Measurements from ENCODE around the gene MCTP1. TPM values are rescaled to one million over a fixed set of nuclear protein-coding genes. Genes with fewer than 3 reads are reported as not detected.

The MCTP1 gene
- total and polyA plus RNA-seq, 2 of the 8 experiments (the other 6 are each of a cell fraction or from before 2014, with no cell fraction given), result 0.56 to 3.4 TPM

DNA sequence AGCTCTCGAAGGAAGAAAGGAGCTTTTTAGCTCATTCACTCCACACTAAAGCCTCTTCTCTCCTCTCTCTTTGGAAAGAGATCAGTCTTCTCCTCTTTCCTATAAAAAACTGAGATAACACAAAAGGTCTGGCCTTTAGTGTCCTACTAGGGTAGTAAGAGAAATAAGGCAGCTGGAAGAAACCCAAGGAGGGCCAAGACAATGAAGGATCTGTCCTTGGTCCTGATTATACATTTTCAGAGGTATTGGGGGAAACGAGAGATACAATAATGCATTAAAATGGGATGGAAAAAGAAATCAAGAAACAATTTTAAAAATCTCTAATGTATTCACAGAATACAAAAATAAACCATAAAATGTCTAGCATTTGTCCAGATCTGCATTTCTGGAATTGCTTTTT, 482.4 kb downstream of the MCTP1 start:
- Histone ChIP-seq H3K27ac (ENCODE audit: low read depth, low read length) (no peak overlapping the region), H2BK20ac (ENCODE audit: low read length) (no peak overlapping the region), H3K36me3 (ENCODE audit: control insufficient read depth in 2 of 4, insufficient read depth in 4 of 4, low read length in 3 of 4) (no peaks in the 10 kb centered on the region), H3K23me2 (ENCODE audit: low read depth, low read length) (no peaks in the 10 kb centered on the region), H4K20me1 (replicated peaks in 1 of 2; ENCODE audit: control insufficient read depth in 1 of 2, insufficient read depth in 2 of 2, low read length in 2 of 2) (no peaks in the 10 kb centered on the region), H2AFZ (ENCODE audit: low read length) (no peak overlapping the region), H4K5ac (ENCODE audit: insufficient read length, low read depth, low read length) (no peak overlapping the region), H2BK5ac (ENCODE audit: low read depth, low read length) (no peak overlapping the region), H3K18ac (ENCODE audit: extremely low read depth, low read length) (no peak overlapping the region), H3K14ac (ENCODE audit: insufficient read length) (no peak overlapping the region), H3K4me3 (ENCODE audit: extremely low read depth in 1 of 4, insufficient read depth in 2 of 4, low read depth in 3 of 4, low read length in 4 of 4) (no peak overlapping the region), H2BK15ac (ENCODE audit: low read length) (no peak overlapping the region), H3K4me2 (ENCODE audit: insufficient read depth in 1 of 2, low read depth in 2 of 2, low read length in 2 of 2) (no peak overlapping the region), H2BK120ac (replicated peaks; ENCODE audit: low read depth, low read length) (no peak overlapping the region), H3K79me2 (ENCODE audit: control insufficient read depth in 1 of 2, insufficient read depth in 2 of 2, low read length in 2 of 2) (no peaks in the 10 kb centered on the region), H3K56ac (replicated peaks; ENCODE audit: insufficient read length, low read depth, low read length) (no peak overlapping the region), H3K4ac (replicated peaks; ENCODE audit: insufficient read length, low read depth, low read length) (no peak overlapping the region), H3K27me3 (replicated peaks in 1 of 4; ENCODE audit: control insufficient read depth in 3 of 4, extremely low read depth in 1 of 4, insufficient read depth in 3 of 4, low read length in 3 of 4) (no peaks in the 10 kb centered on the region), H3K79me1 (ENCODE audit: low read depth, low read length) (no peaks in the 10 kb centered on the region), H2AK5ac (ENCODE audit: low read depth, low read length) (no peak overlapping the region), H2BK12ac (ENCODE audit: low read depth, low read length) (no peak overlapping the region), H3K23ac (ENCODE audit: insufficient read length) (no peak overlapping the region), H3K9ac (replicated peaks in 1 of 4; ENCODE audit: extremely low read depth in 1 of 4, low read depth in 3 of 4, low read length in 3 of 4) (no peak overlapping the region), H3K4me1 (replicated peaks in 1 of 4; ENCODE audit: control insufficient read depth in 3 of 4, insufficient read depth in 4 of 4, low read length in 3 of 4) (no peaks in the 10 kb centered on the region), H4K8ac (ENCODE audit: extremely low read depth, insufficient read depth, low read length) (no peak overlapping the region), H4K91ac (replicated peaks; ENCODE audit: insufficient read length, low read length) (no peak overlapping the region), H3K9me3 (ENCODE audit: insufficient read depth in 2 of 2, low read depth in 1 of 2, low read length in 1 of 2) (no peaks in the 10 kb centered on the region)
- POLR2A ChIA-PET (ENCODE audit: partially characterized antibody), result no interaction called here
- CTCF ChIA-PET (ENCODE audit: partially characterized antibody), result interaction anchor here (1.0 to 1.5 kb wide), 3 partner anchors 9 to 65 kb away, joined by 4 to 6 read pairs (median 5); no protein-coding TSS in a partner anchor
- 94% methylated on average over 2 of the region's 2 CpGs; no CpG with 5 or more reads in 1 of the 2 experiments for WGBS, 2 experiments (ENCODE audit: extremely low coverage in 1 of 2, insufficient coverage in 1 of 2, insufficient read length in 1 of 2, insufficient replicate concordance in 2 of 2, low coverage in 1 of 2, low lambda C conversion rate in 2 of 2, missing lambda C conversion rate in 1 of 2)
- no peak for DNase-seq (ENCODE audit: low read depth in 1 of 2, low spot score in 2 of 2)
- FAIRE-seq, result no peak
- TF ChIP-seq CHD1 (IDR thresholded peaks at IDR 0.05; ENCODE audit: low read depth, low read length), result no peak
- no peak for TF ChIP-seq SIN3A (conservative IDR thresholded peaks at IDR 0.05 in 1 of 2, IDR thresholded peaks at IDR 0.05 in 1 of 2; ENCODE audit: low read depth in 1 of 2, low read length in 2 of 2)
- TF ChIP-seq TCF12 (IDR thresholded peaks at IDR 0.05; ENCODE audit: low read depth, low read length), result no peak
- no peak for TF ChIP-seq SP2 (IDR thresholded peaks at IDR 0.05; ENCODE audit: low read length)
- TF ChIP-seq KDM5A (IDR thresholded peaks at IDR 0.05; ENCODE audit: low read length), result no peak
- no peak for TF ChIP-seq CBX8 (IDR thresholded peaks at IDR 0.05; ENCODE audit: borderline replicate concordance, low read depth, low read length)

All from H1 (cell line).